Mammary epithelial cell (primary cell): ENCODE measurements around the gene GRID2.

Source experiments
- EZH2 ChIP-seq: IDR thresholded peaks from 2 replicates; pipeline ENCODE4 v1.6.1; 2012; ENCODE audit warnings: low read length, inconsistent platforms, borderline replicate concordance
- TF ChIP-seq, protein P1 (sequence below), 2 donors: IDR thresholded peaks in 1 of 2; conservative IDR thresholded peaks in 1 of 2; 2 replicates each; pipeline ENCODE4 v1.5.1; 2011 to 2012; ENCODE audit warnings: inconsistent platforms in 2 of 2, low read length in 2 of 2, mild to moderate bottlenecking in 2 of 2, control low read depth in 1 of 2, low read depth in 1 of 2; ENCODE audit not compliant: insufficient read depth in 1 of 2; ENCODE audit errors: extremely low read depth in 1 of 2

DNA sequence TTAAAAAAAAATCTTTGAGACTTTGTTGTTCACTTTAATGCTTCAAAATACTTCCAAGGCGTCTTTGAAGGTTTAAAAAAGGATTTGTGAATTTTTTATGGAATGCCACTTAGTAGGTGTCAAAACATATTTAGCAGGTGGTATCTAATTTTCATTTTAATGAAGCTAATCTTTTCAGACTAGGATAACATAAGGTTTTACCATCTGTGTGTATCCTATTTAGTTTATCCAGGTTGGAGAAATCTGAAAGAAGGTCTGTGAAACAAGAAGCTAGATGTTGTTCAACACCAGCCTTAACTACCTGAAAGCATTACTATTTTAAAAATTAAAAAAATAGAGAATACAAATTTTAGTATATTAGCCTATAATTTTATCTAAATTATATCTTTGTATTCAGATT lies 193.4 kb downstream of the GRID2 start:
- TF ChIP-seq, protein P1, sequence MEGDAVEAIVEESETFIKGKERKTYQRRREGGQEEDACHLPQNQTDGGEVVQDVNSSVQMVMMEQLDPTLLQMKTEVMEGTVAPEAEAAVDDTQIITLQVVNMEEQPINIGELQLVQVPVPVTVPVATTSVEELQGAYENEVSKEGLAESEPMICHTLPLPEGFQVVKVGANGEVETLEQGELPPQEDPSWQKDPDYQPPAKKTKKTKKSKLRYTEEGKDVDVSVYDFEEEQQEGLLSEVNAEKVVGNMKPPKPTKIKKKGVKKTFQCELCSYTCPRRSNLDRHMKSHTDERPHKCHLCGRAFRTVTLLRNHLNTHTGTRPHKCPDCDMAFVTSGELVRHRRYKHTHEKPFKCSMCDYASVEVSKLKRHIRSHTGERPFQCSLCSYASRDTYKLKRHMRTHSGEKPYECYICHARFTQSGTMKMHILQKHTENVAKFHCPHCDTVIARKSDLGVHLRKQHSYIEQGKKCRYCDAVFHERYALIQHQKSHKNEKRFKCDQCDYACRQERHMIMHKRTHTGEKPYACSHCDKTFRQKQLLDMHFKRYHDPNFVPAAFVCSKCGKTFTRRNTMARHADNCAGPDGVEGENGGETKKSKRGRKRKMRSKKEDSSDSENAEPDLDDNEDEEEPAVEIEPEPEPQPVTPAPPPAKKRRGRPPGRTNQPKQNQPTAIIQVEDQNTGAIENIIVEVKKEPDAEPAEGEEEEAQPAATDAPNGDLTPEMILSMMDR (conservative IDR thresholded peaks at IDR 0.05 in 1 of 2, IDR thresholded peaks at IDR 0.05 in 1 of 2; ENCODE audit: extremely low read depth in 1 of 2, insufficient read depth in 1 of 2, low read depth in 1 of 2, low read length in 2 of 2): no peak
- TF ChIP-seq EZH2: no peak
